ENCODE results near the gene SPRR2A. TPM values are rescaled to one million over a fixed set of nuclear protein-coding genes. Genes with fewer than 3 reads are reported as not detected.

The SPRR2A gene
- total RNA-seq, 1 donor from 2014 or later = not detected

DNA sequence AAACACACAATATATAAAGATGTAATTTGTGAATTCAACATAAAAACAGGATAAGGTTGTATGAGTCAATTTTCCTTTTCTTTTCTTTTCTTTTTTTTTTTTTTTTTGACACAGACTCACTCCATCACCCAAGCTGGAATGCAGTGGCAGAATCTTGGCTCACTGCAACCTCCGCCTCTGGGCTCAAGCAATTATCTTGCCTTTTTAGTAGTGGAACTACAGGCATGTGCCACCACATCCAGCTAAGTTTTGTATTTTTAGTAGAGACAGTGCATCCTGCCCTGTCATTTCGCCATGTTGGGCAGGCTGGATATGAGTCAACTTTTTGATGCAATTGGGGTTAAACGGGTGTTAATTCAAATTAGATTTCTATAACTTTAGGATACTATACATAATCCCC lies 24.4 kb upstream of the SPRR2A start:
- Histone ChIP-seq H3K9me3 (peaks cover 6% of the 10 kb centered on the region), H3K27ac (no peak overlapping the region), H3K4me1 (no peaks in the 10 kb centered on the region), H3K4me3 (no peak overlapping the region), H3K27me3 (no peaks in the 10 kb centered on the region), H3K36me3 (no peaks in the 10 kb centered on the region)
- intact Hi-C loops (cut with DNase I) = no loop called here
- TF ChIP-seq, protein P1, sequence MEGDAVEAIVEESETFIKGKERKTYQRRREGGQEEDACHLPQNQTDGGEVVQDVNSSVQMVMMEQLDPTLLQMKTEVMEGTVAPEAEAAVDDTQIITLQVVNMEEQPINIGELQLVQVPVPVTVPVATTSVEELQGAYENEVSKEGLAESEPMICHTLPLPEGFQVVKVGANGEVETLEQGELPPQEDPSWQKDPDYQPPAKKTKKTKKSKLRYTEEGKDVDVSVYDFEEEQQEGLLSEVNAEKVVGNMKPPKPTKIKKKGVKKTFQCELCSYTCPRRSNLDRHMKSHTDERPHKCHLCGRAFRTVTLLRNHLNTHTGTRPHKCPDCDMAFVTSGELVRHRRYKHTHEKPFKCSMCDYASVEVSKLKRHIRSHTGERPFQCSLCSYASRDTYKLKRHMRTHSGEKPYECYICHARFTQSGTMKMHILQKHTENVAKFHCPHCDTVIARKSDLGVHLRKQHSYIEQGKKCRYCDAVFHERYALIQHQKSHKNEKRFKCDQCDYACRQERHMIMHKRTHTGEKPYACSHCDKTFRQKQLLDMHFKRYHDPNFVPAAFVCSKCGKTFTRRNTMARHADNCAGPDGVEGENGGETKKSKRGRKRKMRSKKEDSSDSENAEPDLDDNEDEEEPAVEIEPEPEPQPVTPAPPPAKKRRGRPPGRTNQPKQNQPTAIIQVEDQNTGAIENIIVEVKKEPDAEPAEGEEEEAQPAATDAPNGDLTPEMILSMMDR (IDR thresholded peaks at IDR 0.05) = no peak
- ATAC-seq (no peak), DNase-seq (no peak)

DNA sequence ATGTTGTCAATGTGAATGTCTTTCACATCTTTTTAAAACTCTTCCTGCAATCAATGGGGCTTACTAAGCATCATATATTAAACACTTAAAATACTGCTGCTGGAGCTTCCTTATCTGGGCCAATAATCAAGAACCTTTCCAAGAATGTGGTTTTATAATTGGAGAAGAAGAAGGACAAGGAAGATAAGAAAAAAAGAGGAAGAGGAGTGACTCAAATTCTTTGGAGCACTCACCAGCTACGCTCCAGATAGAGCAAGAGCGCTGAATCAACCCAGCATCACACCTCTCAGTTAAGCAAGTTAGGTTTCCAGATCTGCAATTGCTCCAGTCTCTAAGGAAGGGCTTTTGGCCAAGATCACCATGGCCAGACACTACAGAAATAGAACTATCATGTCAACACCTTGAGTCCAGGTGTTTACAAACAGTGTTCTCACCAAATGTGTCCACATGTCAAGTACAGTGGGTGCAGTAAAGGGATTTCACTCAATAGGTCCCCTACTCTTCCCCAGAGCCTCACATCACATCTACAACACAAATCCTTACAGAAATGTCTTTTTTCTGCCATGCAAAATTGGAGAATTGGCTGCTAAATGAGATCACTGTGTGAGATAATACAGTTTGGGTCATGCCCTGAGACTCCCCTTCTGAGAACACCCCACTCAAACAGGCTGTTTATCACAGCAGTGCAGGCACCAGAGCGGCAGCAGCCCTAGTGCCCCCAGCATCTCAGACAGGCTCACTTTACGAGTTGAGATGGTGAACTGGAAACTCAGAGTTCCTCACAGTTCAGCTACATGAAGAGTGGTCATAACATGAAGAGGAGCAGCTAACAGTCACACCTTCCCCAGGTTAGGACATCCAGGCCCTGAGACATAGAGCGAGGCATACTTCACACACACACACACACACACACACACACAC lies 15.8 kb upstream of the SPRR2A start:
- Histone ChIP-seq H3K4me3 (no peak overlapping the region), H3K9me3 (no peaks in the 10 kb centered on the region), H3K27me3 (no peaks in the 10 kb centered on the region), H3K4me1 (no peaks in the 10 kb centered on the region), H3K36me3 (no peaks in the 10 kb centered on the region), H3K27ac (no peak overlapping the region)
- intact Hi-C loops (cut with DNase I) = no loop called here
- ATAC-seq = no peak
- DNase-seq = no peak
- TF ChIP-seq, protein P1 (IDR thresholded peaks at IDR 0.05) = no peak

DNA sequence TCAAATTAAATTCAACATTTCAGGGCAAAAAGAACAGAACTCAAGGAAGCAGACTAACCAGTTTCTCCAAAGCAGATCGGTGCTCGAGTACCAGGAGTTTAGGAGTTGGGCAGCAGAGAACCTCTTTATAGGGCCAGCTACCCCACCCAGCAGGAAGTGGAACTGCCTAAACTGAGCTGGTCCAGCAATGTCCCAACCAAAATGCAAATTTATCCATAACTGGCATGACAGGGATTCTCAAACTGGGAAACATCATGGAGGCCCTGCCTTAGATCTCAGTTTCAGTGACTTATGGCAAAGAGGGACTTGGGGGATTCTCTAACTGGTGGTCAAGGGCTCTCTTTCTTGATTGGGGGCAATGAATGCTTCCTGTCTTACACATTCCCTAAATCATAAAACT lies 14.2 kb upstream of the SPRR2A start, which contains the start of gene SPRR2B:
SPRR2B (minus strand) TSS at position 101 of the 400 bp plus-strand sequence. CDS start 772 bp downstream, outside the sequence.
- no peaks in the 10 kb centered on the region for H3K36me3 ChIP-seq
- no peak within 1 kb of the TSS for H3K4me3 ChIP-seq
- ATAC-seq (no peak), DNase-seq (no peak)
- no peaks in the 10 kb centered on the region for H3K27me3 ChIP-seq
- H3K4me1 ChIP-seq = no peaks in the 10 kb centered on the region
- intact Hi-C loops (cut with DNase I) = no loop called here
- no peak within 1 kb of the TSS for H3K27ac ChIP-seq
- H3K9me3 ChIP-seq = no peaks in the 10 kb centered on the region
- TF ChIP-seq, protein P1 (IDR thresholded peaks at IDR 0.05) = no peak

DNA sequence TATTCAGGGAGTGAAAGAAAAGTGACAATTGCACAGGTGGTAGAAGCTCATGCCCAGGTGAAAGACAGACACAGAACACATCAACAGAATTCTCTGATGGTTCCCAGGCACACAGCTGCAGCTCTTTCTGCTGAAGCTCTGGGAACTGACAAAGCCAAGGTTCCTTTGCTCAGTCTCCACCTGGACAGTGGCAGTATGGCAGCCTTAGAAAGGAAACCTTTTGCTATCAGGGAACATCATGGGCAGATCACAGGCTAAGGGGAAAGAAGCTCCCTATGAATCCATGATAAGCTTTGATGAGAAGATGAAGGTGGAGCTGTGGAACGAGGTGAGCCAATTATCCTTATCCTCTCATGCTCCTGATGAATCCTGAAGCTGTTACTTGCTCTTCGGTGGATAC lies 12.9 kb upstream of the SPRR2A start:
- ATAC-seq (no peak), DNase-seq (no peak)
- H3K4me3 ChIP-seq = no peak overlapping the region
- TF ChIP-seq, protein P1 (IDR thresholded peaks at IDR 0.05) = no peak
- no peaks in the 10 kb centered on the region for H3K4me1 ChIP-seq
- H3K36me3 ChIP-seq = no peaks in the 10 kb centered on the region
- H3K27ac ChIP-seq = no peak overlapping the region
- no peaks in the 10 kb centered on the region for H3K27me3 ChIP-seq
- H3K9me3 ChIP-seq = no peaks in the 10 kb centered on the region
- intact Hi-C loops (cut with DNase I) = no loop called here

DNA sequence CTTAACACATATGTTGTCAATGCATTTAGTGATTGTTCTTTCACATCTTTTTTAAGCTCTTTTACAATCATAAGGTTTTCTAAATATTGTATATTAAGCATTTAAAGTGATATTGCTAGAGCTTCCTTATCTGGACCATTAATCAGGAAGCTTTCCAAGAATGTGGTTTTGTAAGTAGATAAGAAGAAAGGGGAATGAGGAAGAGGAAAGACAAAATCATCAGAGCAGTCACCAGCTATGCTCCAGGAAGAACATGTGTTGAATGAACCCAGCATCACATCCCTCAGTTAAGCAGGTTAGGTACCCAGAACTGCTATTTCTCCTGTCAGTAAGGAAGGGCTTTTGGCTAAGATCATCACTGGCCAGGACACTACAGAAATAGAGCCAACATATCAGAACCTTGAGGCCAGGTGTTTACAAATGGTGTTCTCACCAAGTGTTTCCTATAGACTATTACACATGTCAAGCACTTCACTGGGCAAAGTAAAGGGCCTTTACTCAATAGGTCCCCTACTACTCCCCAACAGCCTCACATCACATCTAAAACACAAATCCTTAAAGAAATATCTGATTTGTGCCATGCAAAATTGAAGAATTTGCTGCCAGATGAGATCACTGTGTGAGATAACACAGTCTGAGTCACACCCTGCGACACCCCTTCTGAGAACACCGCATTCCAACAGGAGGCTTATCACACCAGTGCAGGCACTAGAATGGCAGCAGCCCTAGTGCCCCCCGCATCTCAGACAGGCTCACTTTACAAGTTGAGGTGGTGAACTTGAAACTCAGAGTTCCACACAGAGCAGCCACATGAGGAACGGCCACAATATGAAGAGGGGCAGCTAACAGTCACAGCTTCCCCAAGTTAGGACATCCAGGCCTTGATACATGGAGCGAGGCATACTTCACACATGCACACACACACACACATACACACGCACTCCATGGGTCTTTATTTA lies 1.8 kb upstream of the SPRR2A start:
- H3K4me3 ChIP-seq = no peak overlapping the region
- TF ChIP-seq, protein P1 (IDR thresholded peaks at IDR 0.05) = no peak
- H3K27ac ChIP-seq = no peak overlapping the region
- H3K27me3 ChIP-seq = no peaks in the 10 kb centered on the region
- H3K9me3 ChIP-seq = no peaks in the 10 kb centered on the region
- no peak for DNase-seq
- intact Hi-C loops (cut with DNase I) = no loop called here
- no peaks in the 10 kb centered on the region for H3K4me1 ChIP-seq
- H3K36me3 ChIP-seq = no peaks in the 10 kb centered on the region
- peak; percentile 40 for ATAC-seq

Data from upper lobe of right lung (tissue), 1 donor.